HG03520 (cell line): ENCODE data around the gene ROBO4.

Experiments used
- ATAC-seq: cut with Tn5 transposase; IDR thresholded peaks from one replicate; pipeline ENCODE4 v1.9.1; 2021; ENCODE audit warnings: mild to moderate bottlenecking, moderate library complexity; ENCODE audit not compliant: unreplicated experiment

ROBO4 gene

GRCh38 chr11:124897674-124898262, at the start of gene ROBO4:
TSS of gene ROBO4 (minus strand) at chr11:124897865. CDS start at chr11:124897795, 70 bp downstream.
- ATAC-seq: no peak

DNA sequence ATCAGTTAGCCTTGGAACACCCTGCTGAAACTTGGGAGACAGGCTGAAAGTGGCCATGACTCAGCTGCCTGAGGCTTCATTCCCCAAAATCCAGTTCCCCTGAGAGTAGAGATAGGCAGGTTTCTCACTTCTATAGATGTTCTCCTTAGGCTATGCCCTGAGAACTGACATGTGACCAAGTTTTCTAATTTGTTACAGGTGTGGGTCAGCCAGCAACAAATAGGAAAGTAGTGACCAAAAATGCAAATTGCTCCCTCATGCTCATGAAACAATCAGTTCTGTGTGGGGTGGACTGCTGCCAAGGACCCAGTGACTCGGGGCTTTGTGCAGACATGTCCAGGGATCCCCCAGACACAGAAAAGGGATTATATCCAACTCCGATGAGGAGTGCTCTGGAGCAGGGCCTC, 49.1 kb upstream of the ROBO4 start:
- ATAC-seq: no peak

- ATAC-seq: no peak
Observed at GRCh38 chr11:124945826-124946225, 48.2 kb upstream of the ROBO4 start.

GRCh38 chr11:124944565-124944964, 46.9 kb upstream of the ROBO4 start:
- ATAC-seq: no peak

GRCh38 chr11:124943741-124944140, 46.1 kb upstream of the ROBO4 start:
- ATAC-seq: no peak

DNA sequence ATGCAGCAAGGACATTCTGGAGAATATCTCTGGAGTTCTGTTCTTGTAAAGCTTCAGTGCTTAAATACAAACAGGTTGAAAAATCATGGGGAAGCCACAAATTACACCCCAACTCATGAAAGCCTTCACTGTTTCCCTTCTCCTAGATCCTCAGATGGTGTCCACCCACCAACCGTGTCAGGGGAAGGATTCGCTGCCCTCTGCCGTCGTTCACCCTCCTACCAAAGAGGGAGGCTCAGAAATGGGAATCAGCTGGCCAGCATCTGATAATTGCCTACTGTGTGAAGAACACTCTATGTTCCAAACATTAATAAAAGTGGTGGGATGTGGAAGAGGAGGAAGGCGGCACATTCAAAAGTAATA, 45.6 kb upstream of the ROBO4 start:
- ATAC-seq: no peak

DNA sequence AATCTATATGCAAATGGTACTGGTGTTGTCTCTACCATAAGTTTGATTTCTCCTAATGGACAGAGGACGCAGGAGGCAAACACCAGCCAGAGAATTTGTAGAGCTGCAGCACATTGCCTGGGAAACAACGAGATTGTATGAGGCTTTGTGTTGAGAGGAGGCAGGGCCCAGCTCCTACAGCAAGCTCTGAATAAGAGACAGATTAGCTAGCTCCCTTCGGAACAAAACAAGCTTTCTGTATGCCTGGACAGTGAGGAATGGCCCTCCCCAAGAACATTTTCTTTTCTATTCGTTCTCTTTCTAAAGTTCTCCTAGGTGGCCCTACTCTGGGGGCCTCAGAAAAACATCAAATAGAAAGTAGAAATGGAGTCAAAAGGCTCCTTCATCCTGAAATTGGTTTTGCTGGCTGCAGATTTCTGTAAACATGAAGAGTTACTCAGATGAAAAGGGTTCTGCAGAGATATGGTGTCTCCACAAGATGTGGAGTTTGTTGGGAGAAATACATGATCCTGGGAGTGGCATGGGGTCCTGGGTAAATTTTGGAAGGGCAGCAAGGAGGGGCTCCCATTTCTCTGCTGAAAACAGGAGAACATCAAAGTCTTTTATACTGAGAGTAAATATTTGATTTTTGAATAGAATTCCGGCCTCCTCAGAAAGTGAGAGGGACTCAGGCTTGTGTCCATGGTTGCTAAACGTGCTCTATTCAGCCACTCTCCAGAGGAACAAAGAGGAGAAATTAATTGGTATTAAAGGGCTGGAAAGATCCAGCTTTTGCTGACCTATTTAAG, 45.0 kb upstream of the ROBO4 start:
- no peak for ATAC-seq

DNA sequence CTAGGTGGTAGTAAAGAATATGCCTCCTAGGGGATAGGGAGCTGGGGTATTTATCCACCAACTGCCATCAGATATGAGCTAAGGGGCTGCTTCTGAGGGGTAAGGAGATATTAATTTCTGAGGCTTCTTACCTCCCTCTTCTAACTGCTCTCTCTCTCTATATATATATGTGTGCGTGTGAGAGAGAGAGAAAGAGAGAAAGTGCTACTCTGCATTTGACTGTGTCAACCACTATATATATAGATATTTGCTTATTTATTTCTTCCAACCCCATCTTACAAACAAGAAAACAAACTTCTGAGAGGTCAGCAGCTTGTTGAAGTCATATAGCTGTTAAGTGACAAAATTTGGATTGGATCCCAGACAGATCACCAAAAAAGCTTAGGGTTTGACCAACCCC, 44.0 kb upstream of the ROBO4 start:
- ATAC-seq: no peak

DNA sequence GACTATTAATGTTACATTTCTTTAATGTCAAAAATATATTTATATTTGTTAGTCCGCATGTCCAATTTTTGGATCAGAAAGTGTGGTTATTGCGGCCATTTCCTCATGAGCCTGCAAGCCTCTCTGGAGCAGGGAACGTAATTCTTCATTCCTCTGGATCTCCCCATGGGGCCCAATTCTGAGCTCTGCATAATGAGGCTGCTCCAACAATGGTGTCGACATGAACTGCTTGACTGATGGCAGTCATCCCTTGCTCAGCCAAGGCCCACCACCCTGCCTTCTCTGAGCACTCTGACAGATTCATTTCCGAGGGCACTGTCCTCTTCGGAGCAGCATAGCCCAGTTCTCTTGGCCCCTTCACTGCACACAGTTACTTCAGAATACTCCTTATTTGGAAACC, 41.3 kb upstream of the ROBO4 start:
- no peak for ATAC-seq

- ATAC-seq: no peak
Observed at GRCh38 chr11:124938206-124938765, 40.6 kb upstream of the ROBO4 start.

GRCh38 chr11:124937336-124937935, 39.8 kb upstream of the ROBO4 start:
- no peak for ATAC-seq

GRCh38 chr11:124935548-124936514, 38.2 kb upstream of the ROBO4 start, which contains the start of gene HEPACAM:
TSS of gene HEPACAM (minus strand) at chr11:124936047. CDS start at chr11:124936006, 41 bp downstream.
- ATAC-seq: no peak

GRCh38 chr11:124934862-124935547, 37.3 kb upstream of the ROBO4 start:
- no peak for ATAC-seq

GRCh38 chr11:124930799-124931198, 33.1 kb upstream of the ROBO4 start:
- peak; percentile 85 for ATAC-seq

- ATAC-seq: no peak
Observed at GRCh38 chr11:124928942-124929665, 31.4 kb upstream of the ROBO4 start.

DNA sequence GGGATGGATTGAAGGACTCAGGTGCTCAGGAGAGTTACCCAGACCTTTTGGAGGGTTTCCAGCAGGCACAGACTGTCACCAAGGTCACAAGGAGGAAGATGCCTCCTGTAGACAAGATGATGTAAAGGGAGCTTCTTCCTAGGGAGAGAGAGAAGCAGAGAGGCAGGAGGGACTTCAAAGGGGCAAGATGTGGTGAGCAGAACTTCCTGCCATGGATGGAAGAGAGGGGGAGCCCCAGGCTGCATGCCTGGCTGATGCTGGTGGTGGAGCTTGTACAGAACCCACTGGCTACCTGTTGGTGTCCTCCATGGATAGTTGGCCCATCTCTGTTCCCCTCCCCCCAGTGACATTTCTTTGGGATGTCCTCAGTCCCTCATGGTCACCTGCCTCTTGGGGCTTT, 25.6 kb upstream of the ROBO4 start:
- ATAC-seq: no peak

DNA sequence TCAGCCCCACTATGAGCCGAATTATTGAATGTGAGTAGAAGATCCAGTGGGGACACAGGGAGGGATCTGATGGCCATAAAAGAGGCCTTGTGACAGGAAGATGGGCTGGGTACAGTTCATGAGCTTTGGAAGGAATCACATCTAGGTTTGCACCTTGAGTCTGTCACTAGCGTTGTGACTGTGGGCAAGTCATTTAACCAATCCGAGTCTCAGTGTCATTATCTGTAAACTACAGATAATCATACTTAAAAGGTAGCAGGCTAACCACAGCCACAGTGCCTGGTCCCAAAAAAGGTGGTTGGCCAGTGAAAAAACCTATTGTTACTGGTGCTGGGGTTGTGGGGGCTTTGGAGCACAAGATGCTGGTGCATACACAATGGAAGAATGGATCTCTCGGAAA, 25.2 kb upstream of the ROBO4 start:
- no peak for ATAC-seq

GRCh38 chr11:124920870-124921609, 23.4 kb upstream of the ROBO4 start:
- ATAC-seq: no peak

GRCh38 chr11:124920356-124920755, 22.7 kb upstream of the ROBO4 start:
- no peak for ATAC-seq
